ENCODE measurements around the gene ZNF273.

DNA sequence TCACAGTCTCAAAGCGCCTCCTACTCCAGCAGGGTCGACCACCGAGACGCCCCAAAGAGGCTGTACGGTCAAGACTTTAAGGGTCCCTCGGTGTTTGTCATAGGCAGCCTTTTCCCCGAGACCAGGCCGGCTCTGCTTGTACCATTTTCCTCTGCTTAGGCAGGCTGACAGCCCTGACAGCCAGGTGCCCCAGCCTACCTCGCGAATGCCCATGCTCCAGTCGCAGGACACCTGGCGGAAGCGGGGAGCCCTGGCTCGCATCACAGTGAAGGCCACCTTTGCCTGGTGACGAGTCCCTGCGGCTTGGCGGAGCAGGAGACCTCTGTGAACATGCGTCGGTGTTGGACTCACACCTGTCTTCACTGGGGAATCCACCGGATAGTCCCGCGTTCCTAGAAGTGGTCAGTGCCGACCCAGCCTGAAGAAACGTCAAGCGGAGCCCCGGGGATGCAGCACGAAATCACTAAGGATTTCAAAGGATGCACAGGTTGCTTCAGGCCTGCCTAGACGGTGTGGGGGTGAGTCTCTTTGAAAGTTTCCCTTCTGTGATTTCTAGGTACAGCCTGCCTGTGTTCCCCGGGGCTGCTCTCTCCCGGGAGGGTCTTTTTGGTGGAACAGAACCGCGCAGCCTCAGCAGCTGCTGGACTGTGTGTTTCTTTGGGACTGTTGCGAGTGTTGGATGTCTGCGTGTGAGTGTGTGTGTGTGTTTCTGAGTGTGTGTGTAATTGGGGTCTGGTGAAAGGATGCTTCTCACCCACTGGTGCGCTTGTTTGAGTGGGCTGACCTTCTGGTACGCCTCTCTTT, 30.5 kb upstream of the ZNF273 start:
- no peak for TF ChIP-seq CTCF (IDR thresholded peaks at IDR 0.05; ENCODE audit: low read depth, low read length)
- no peak for TF ChIP-seq EZH2phosphoT487 (IDR thresholded peaks at IDR 0.05; ENCODE audit: low read depth)
